ENCODE data around the gene THBS2.

THBS2 gene

DNA sequence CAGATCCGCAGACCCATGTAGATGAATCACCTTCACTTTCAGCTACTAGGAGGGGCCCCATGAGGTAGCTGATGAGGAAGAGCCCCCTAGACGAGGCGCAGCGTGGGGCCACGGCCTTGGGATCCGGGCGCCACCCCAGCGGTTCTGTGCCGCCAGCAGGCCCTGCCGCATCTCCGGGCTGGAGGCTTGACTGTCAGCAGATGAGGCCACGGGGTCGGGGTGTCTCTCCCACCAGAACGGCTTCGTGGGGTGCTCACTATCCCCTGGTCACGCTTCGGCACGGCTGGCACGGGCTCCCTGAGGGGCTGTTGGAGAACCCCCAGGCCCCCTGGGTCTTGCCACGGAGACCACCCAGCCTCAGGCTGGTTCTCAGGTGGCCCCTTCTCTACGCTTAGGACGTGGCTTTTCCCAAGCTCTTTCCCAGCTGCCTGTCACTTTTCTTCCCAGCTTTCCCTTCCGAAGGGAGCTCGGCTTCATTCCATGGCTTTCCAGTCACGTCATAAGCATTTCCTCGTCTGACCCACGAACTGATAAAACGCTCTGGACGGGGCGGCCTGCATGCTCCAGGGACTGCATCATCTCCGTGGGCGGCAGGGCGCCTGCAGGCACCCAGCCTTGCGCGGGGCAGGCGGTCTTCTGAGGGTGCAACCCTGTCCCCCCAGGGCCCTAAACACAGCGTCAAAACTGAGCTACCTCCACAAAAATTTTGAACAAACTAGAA, 85.9 kb downstream of the THBS2 start:
- TF ChIP-seq, protein P1, sequence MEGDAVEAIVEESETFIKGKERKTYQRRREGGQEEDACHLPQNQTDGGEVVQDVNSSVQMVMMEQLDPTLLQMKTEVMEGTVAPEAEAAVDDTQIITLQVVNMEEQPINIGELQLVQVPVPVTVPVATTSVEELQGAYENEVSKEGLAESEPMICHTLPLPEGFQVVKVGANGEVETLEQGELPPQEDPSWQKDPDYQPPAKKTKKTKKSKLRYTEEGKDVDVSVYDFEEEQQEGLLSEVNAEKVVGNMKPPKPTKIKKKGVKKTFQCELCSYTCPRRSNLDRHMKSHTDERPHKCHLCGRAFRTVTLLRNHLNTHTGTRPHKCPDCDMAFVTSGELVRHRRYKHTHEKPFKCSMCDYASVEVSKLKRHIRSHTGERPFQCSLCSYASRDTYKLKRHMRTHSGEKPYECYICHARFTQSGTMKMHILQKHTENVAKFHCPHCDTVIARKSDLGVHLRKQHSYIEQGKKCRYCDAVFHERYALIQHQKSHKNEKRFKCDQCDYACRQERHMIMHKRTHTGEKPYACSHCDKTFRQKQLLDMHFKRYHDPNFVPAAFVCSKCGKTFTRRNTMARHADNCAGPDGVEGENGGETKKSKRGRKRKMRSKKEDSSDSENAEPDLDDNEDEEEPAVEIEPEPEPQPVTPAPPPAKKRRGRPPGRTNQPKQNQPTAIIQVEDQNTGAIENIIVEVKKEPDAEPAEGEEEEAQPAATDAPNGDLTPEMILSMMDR (IDR thresholded peaks at IDR 0.05; ENCODE audit: insufficient read depth, low read depth, low read length, missing control alignments): no peak
- no peak overlapping the region for H3K4me3 ChIP-seq (ENCODE audit: low read length)
- no peak for DNase-seq (ENCODE audit: low read depth)

DNA sequence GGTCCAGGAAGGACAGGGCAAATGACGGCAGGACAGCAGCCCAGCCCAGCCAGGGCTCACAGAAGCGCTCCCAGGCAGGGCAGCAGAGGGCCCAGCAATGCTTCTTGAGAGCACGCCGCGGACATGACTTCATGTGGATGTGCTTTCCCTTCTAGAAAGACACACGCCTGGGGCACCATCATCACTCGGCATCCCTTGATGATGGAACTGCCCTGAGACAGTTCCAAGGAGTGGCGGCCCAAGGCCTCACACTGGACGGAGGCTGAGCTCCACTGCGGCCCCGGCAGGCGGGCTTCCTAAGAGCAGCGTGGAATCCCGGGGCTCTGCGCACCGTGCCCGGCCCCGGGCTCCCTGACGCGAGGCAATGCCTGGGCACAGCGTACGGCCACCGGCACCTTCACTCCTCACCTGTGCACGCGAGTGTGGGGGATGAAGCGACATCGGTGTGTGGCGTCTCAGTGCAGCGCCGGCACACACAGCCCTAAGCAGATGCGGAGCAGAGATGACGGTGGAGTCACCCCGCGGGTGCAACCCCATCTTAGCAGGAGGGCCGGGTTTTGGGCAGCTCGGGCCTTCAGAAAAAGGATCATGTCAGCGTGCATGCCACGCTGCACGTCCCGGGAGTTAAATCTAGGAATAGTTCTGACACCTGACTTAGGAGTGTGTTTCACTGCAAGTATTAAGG, 86.6 kb downstream of the THBS2 start:
- H3K4me3 ChIP-seq (ENCODE audit: low read length): no peak overlapping the region
- TF ChIP-seq, protein P1 (IDR thresholded peaks at IDR 0.05; ENCODE audit: insufficient read depth, low read depth, low read length, missing control alignments): no peak
- no peak for DNase-seq (ENCODE audit: low read depth)
